ENCODE results near the gene PRICKLE1. TPM values are rescaled to one million over a fixed set of nuclear protein-coding genes. Genes with fewer than 3 reads are reported as not detected.

PRICKLE1 gene
- total and polyA plus RNA-seq, 2 experiments from 2014 or later, result 7.7 to 51.7 TPM

GRCh38 chr12:42583016-42583415 lies 6.5 kb downstream of the PRICKLE1 start:
- H3K79me2 ChIP-seq (replicated peaks; ENCODE audit: insufficient read depth), result 0 out of 2 replicates have a peak, but pooled peaks cover 3% of the 10 kb centered on the region
- no peaks in the 10 kb centered on the region for H3F3A ChIP-seq (replicated peaks; ENCODE audit: low read depth)
- peaks cover 14% of the 10 kb centered on the region for H3K27me3 ChIP-seq (ENCODE audit: insufficient read depth)
- Mint-ChIP-seq H3K36me3 (ENCODE audit: low read depth) (no peaks in the 10 kb centered on the region), H3K4me3 (no peak overlapping the region), H3K9me3 (no peaks in the 10 kb centered on the region), H3K4me1 (peaks cover 8% of the 10 kb centered on the region; the same call in 2 of the 3 replicates), H3K27ac (no peak overlapping the region), H3K27me3 (ENCODE audit: insufficient read depth, low read depth, poor library complexity) (peaks cover 3% of the 10 kb centered on the region)
- no peak for DNase-seq (ENCODE audit: low spot score)
- H2AFZ ChIP-seq, result no peak overlapping the region
- no peak overlapping the region for H3K27ac ChIP-seq (ENCODE audit: low read depth)
- H3K4me1 ChIP-seq (ENCODE audit: insufficient read depth), result peaks cover 3% of the 10 kb centered on the region; the same call in 1 of the 2 replicates
- no peak for TF ChIP-seq ZNF462 (CRISPR knock-in tag; IDR thresholded peaks at IDR 0.05)
- no peak for TF ChIP-seq EZH2phosphoT487 (IDR thresholded peaks at IDR 0.05; ENCODE audit: unreplicated experiment)
- TF ChIP-seq ZNF331 (CRISPR knock-in tag; IDR thresholded peaks at IDR 0.05; ENCODE audit: low read depth), result no peak
- TF ChIP-seq JUNB (IDR thresholded peaks at IDR 0.05; ENCODE audit: unreplicated experiment), result no peak
- TF ChIP-seq CTCF (conservative IDR thresholded peaks at IDR 0.05; ENCODE audit: low read depth in 2 of 2), result no peak
- TF ChIP-seq STAT1 (IDR thresholded peaks at IDR 0.05; ENCODE audit: unreplicated experiment), result no peak
- H3K4me2 ChIP-seq, result no peak overlapping the region
- no peaks in the 10 kb centered on the region for H3K36me3 ChIP-seq (ENCODE audit: insufficient read depth)
- no peak for ATAC-seq
- no peaks in the 10 kb centered on the region for H3K9me2 ChIP-seq (ENCODE audit: insufficient read depth)
- no peak overlapping the region for H3K4me3 ChIP-seq
- H4K20me1 ChIP-seq (replicated peaks; ENCODE audit: insufficient read depth), result no peaks in the 10 kb centered on the region
